ENCODE results near the gene PEX11A.
"Not testable (repeated sequence)": the region's sequence is repeated elsewhere in the genome, so short reads cannot be mapped to it uniquely, and the experiment has no call there.

PEX11A gene

GRCh38 chr15:89690276-89691218, at the start of gene PEX11A, which contains the start of gene WDR93:
Gene PEX11A, minus strand, starts transcription at chr15:89690754. Its CDS starts 122 bp downstream, at chr15:89690632.
Gene WDR93, plus strand, starts transcription at chr15:89690811. Its CDS starts 10,936 bp downstream, at chr15:89701747.
- DNase-seq: peak in 12 of 14 donors; percentile 10 to 57 (median 40)

- peak in 9 of 14 donors; percentile 3 to 60 (median 21) for DNase-seq
Observed at GRCh38 chr15:89740137-89740536, 49.6 kb upstream of the PEX11A start.

- DNase-seq: no peak
Observed at GRCh38 chr15:89735773-89736172, 45.2 kb upstream of the PEX11A start.

GRCh38 chr15:89732451-89733172, 42.1 kb upstream of the PEX11A start:
- DNase-seq: no peak

- DNase-seq: no peak
Observed at GRCh38 chr15:89731275-89731674, 40.7 kb upstream of the PEX11A start.

GRCh38 chr15:89728254-89728653, 37.7 kb upstream of the PEX11A start:
- DNase-seq: no peak

- DNase-seq: no peak
Observed at GRCh38 chr15:89725064-89725463, 34.5 kb upstream of the PEX11A start.

GRCh38 chr15:89724621-89725020, 34.1 kb upstream of the PEX11A start:
- no peak for DNase-seq

- no peak for DNase-seq
Observed at GRCh38 chr15:89723031-89723430, 32.5 kb upstream of the PEX11A start.

GRCh38 chr15:89714775-89715174, 24.2 kb upstream of the PEX11A start:
- DNase-seq: no peak

GRCh38 chr15:89707577-89707976, 17.0 kb upstream of the PEX11A start:
- no peak for DNase-seq

GRCh38 chr15:89704411-89704810, 13.9 kb upstream of the PEX11A start:
- no peak for DNase-seq

GRCh38 chr15:89695198-89695597, 4.6 kb upstream of the PEX11A start:
- no peak for DNase-seq

- DNase-seq: no peak
Observed at GRCh38 chr15:89693696-89694095, 3.1 kb upstream of the PEX11A start.

GRCh38 chr15:89693091-89693490, 2.5 kb upstream of the PEX11A start:
- no peak for DNase-seq

GRCh38 chr15:89689930-89690275, 651 bp downstream of the PEX11A start:
- DNase-seq: not testable (repeated sequence)

- DNase-seq: no peak
Observed at GRCh38 chr15:89686522-89686921, 4.0 kb downstream of the PEX11A start.

- DNase-seq: no peak
Observed at GRCh38 chr15:89685995-89686394, 4.6 kb downstream of the PEX11A start.

- no peak for DNase-seq
Observed at GRCh38 chr15:89681146-89681545, 9.4 kb downstream of the PEX11A start.

- DNase-seq: peak in 8 of 14 donors; percentile 3 to 48 (median 16)
Observed at GRCh38 chr15:89680282-89680873, 10.2 kb downstream of the PEX11A start.

GRCh38 chr15:89679212-89679611, 11.3 kb downstream of the PEX11A start, which contains the start of gene PLIN1:
Gene PLIN1, minus strand, starts transcription at chr15:89679367. Its CDS starts 1,878 bp downstream, at chr15:89677489.
- no peak for DNase-seq

GRCh38 chr15:89677381-89677780, 13.2 kb downstream of the PEX11A start:
- DNase-seq: no peak

GRCh38 chr15:89675606-89676005, 14.9 kb downstream of the PEX11A start:
- DNase-seq: no peak

Measured in C1 segment of cervical spinal cord (tissue), 14 donors.